ENCODE measurements around the gene CHST9. TPM values are rescaled to one million over a fixed set of nuclear protein-coding genes. Genes with fewer than 3 reads are reported as not detected.

CHST9 gene
- polyA plus RNA-seq, 2 of the 4 experiments (the other 2 are of a cell fraction) = 0.06 TPM; not detected in 1

- CTCF ChIA-PET = no interaction called here
- H3K9me3 ChIP-seq = no peaks in the 10 kb centered on the region
Observed at GRCh38 chr18:27226556-27227075, 41.5 kb upstream of the CHST9 start.

DNA sequence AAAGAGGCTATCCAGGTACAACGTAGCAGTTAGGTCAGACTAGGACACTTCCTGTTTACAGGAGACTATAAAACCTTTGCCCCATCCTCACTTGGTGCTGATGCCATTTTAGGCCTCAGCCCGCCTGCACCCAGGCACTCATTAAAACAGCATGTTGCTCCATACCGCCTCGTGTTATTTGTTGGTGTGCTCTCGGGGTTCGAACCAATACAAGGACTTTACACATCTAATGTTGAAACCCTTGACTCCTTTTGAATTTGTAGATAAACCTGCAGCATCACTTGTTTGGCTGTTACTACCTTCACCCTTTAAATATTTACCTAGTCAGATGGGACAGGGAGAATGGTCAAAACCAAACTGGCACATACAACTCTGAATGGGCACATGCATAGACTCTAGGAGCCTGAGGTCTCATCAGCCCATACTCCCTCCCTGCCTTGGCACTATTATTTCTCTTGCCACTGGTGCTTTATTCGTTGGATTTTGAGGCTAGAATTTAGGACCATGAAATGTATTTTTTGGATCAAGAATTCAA, 40.9 kb upstream of the CHST9 start:
- DNase-seq (ENCODE audit: low read depth in 1 of 2, low spot score in 1 of 2) (no peak), FAIRE-seq (no peak), ATAC-seq (no peak)
- Histone ChIP-seq H3K4me3 (no peak overlapping the region), H3K27ac (no peak overlapping the region), H3K4me1 (no peaks in the 10 kb centered on the region), H3K4me2 (no peak overlapping the region), H3K9me3 (no peaks in the 10 kb centered on the region)
- WGBS (ENCODE audit: missing lambda C conversion rate) = 35% methylated on average over 7 of the region's 7 CpGs
- TF ChIP-seq GATA3 (IDR thresholded peaks at IDR 0.05; ENCODE audit: borderline replicate concordance) (no peak), KDM1A (IDR thresholded peaks at IDR 0.05; ENCODE audit: low read depth) (no peak), HOXA7 (CRISPR knock-in tag; IDR thresholded peaks at IDR 0.05) (no peak), RARB (CRISPR knock-in tag; IDR thresholded peaks at IDR 0.05) (no peak), JUNB (IDR thresholded peaks at IDR 0.05) (no peak), KDM5A (IDR thresholded peaks at IDR 0.05) (no peak), HES2 (IDR thresholded peaks at IDR 0.05) (no peak), EP300 (IDR thresholded peaks at IDR 0.05) (no peak), CHD2 (IDR thresholded peaks at IDR 0.05; ENCODE audit: low read length, partially characterized antibody) (no peak), E2F6 (IDR thresholded peaks at IDR 0.05; ENCODE audit: borderline replicate concordance, low read depth) (no peak), RAD21 (conservative IDR thresholded peaks at IDR 0.05 in 1 of 2, IDR thresholded peaks at IDR 0.05 in 1 of 2) (no peak), BHLHE40 (IDR thresholded peaks at IDR 0.05; ENCODE audit: low read depth, low read length) (no peak), HDAC2 (IDR thresholded peaks at IDR 0.05) (no peak), MYC (IDR thresholded peaks at IDR 0.05; ENCODE audit: borderline replicate concordance, low read length) (no peak)
- TF ChIP-seq, protein P1, sequence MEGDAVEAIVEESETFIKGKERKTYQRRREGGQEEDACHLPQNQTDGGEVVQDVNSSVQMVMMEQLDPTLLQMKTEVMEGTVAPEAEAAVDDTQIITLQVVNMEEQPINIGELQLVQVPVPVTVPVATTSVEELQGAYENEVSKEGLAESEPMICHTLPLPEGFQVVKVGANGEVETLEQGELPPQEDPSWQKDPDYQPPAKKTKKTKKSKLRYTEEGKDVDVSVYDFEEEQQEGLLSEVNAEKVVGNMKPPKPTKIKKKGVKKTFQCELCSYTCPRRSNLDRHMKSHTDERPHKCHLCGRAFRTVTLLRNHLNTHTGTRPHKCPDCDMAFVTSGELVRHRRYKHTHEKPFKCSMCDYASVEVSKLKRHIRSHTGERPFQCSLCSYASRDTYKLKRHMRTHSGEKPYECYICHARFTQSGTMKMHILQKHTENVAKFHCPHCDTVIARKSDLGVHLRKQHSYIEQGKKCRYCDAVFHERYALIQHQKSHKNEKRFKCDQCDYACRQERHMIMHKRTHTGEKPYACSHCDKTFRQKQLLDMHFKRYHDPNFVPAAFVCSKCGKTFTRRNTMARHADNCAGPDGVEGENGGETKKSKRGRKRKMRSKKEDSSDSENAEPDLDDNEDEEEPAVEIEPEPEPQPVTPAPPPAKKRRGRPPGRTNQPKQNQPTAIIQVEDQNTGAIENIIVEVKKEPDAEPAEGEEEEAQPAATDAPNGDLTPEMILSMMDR (IDR thresholded peaks at IDR 0.05) = no peak
- CTCF ChIA-PET = no interaction called here
- POLR2A ChIA-PET = no interaction called here

More at GRCh38 chr18:27226556-27227075, 41.5 kb upstream of the CHST9 start:
- POLR2A ChIA-PET = no interaction called here
- WGBS (ENCODE audit: missing lambda C conversion rate) = 38% methylated on average over 5 of the region's 5 CpGs
- Histone ChIP-seq H3K4me3 (no peak overlapping the region), H3K4me1 (no peaks in the 10 kb centered on the region), H3K4me2 (no peak overlapping the region), H3K27ac (no peak overlapping the region)
- ATAC-seq (no peak), DNase-seq (ENCODE audit: low read depth in 1 of 2, low spot score in 1 of 2) (no peak), FAIRE-seq (no peak)
- TF ChIP-seq RARB (CRISPR knock-in tag; IDR thresholded peaks at IDR 0.05) = no peak
- TF ChIP-seq GATA3 (IDR thresholded peaks at IDR 0.05; ENCODE audit: borderline replicate concordance) = no peak

- no peak overlapping the region for H3K4me2 ChIP-seq
- H3K27ac ChIP-seq = no peak overlapping the region
- FAIRE-seq (no peak), DNase-seq (ENCODE audit: low read depth in 1 of 2, low spot score in 1 of 2) (no peak), ATAC-seq (no peak)
- no peaks in the 10 kb centered on the region for H3K4me1 ChIP-seq
- no peak overlapping the region for H3K4me3 ChIP-seq
- H3K9me3 ChIP-seq = no peaks in the 10 kb centered on the region
- ChIA-PET POLR2A (no interaction called here), CTCF (no interaction called here)
- TF ChIP-seq BHLHE40 (IDR thresholded peaks at IDR 0.05; ENCODE audit: low read depth, low read length) (no peak), EHMT2 (IDR thresholded peaks at IDR 0.05; ENCODE audit: low read depth) (no peak), SREBF2 (IDR thresholded peaks at IDR 0.05) (no peak), SMC3 (IDR thresholded peaks at IDR 0.05) (no peak), POLR2AphosphoS2 (conservative IDR thresholded peaks at IDR 0.05; ENCODE audit: low read length) (no peak), MYC (IDR thresholded peaks at IDR 0.05; ENCODE audit: borderline replicate concordance, low read length) (no peak), ELK1 (IDR thresholded peaks at IDR 0.05; ENCODE audit: low read depth, low read length) (no peak), FOSL2 (IDR thresholded peaks at IDR 0.05) (no peak), FOSL2 (CRISPR knock-in tag; IDR thresholded peaks at IDR 0.05) (no peak)
- WGBS (ENCODE audit: missing lambda C conversion rate) = 0% methylated on average over 2 of the region's 4 CpGs
Observed at GRCh38 chr18:27223526-27224291, 38.6 kb upstream of the CHST9 start.

Measured in A549 (cell line).